Measurements from ENCODE around the gene CFAP99. TPM values are rescaled to one million over a fixed set of nuclear protein-coding genes. Genes with fewer than 3 reads are reported as not detected.

CFAP99 gene
- total and polyA plus RNA-seq, 9 of the 15 experiments (the other 6 are each of a cell fraction or from before 2014, with no cell fraction given): 0.07 to 0.18 (median 0.09) TPM; not detected in 6

DNA sequence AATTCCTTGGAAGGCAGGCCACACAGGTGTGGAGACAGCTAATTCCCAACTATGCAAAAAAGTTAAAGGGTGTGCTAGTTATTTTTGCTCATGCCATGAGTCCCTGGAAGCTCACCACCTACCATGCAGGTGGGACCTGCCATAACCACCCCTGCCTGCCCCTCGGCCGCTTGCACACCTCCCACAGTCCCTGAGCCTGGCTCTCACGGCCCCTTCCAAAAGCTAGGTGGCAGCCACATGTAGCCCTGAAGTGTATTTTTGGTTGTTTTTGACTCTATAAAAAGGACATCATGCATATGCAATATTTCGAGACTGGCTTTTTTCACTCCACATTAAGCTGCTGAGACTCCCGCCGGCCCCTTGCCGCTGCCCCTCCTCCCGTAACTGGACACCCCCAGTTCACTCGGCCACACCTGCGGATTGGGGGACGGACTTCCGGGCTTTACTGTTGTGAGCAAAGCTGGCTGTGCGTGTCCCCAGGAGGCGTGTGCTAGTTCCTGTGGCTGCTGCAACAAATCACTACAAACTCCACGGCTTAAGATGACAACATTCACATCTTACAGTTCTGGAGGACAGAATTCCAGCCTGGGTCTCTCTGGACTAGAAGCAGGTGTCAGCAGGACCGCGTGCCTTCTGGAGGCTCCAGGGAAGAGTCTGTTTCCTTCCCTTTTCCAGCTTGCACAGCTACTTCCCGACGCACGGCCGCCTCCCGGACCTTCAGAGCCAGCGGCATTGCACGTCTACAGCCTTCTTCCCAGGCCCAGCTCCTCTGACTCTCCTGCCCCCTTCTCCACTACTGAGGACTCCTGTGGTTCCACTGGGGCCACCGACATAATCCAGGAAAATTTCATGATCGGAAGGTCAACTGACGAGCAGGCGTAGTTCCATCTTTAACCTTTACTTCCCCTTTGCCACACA lies 25.1 kb upstream of the CFAP99 start (continued):
- no peak for TF ChIP-seq NR4A1 (CRISPR knock-in tag; IDR thresholded peaks at IDR 0.05)
- TF ChIP-seq NR4A1 (tag; IDR thresholded peaks at IDR 0.05): 0 out of 2 replicates have a peak, but pooled peaks have one; percentile 43
- no peak for TF ChIP-seq RBM17 (IDR thresholded peaks at IDR 0.05; ENCODE audit: borderline replicate concordance, low read depth, low read length)
- TF ChIP-seq ZNF140 (CRISPR knock-in tag; IDR thresholded peaks at IDR 0.05): no peak
- TF ChIP-seq ZNF586 (CRISPR knock-in tag; conservative IDR thresholded peaks at IDR 0.05): no peak
- no peak for TF ChIP-seq ZNF232 (CRISPR knock-in tag; IDR thresholded peaks at IDR 0.05)
- TF ChIP-seq PHB2 (IDR thresholded peaks at IDR 0.05; ENCODE audit: low read depth): no peak
- no peak for TF ChIP-seq ZNF436 (CRISPR knock-in tag; IDR thresholded peaks at IDR 0.05)
- no peak; the same call in 1 of the 2 replicates for TF ChIP-seq KLF6 (CRISPR knock-in tag; IDR thresholded peaks at IDR 0.05; ENCODE audit: borderline replicate concordance)
- no peak for TF ChIP-seq ELF2 (CRISPR knock-in tag; IDR thresholded peaks at IDR 0.05)
- TF ChIP-seq GATA2 (CRISPR knock-in tag; IDR thresholded peaks at IDR 0.05): no peak
- TF ChIP-seq SMARCA4 (IDR thresholded peaks at IDR 0.05): 0 out of 2 replicates have a peak, but pooled peaks have one; percentile 21
- TF ChIP-seq, protein P1, sequence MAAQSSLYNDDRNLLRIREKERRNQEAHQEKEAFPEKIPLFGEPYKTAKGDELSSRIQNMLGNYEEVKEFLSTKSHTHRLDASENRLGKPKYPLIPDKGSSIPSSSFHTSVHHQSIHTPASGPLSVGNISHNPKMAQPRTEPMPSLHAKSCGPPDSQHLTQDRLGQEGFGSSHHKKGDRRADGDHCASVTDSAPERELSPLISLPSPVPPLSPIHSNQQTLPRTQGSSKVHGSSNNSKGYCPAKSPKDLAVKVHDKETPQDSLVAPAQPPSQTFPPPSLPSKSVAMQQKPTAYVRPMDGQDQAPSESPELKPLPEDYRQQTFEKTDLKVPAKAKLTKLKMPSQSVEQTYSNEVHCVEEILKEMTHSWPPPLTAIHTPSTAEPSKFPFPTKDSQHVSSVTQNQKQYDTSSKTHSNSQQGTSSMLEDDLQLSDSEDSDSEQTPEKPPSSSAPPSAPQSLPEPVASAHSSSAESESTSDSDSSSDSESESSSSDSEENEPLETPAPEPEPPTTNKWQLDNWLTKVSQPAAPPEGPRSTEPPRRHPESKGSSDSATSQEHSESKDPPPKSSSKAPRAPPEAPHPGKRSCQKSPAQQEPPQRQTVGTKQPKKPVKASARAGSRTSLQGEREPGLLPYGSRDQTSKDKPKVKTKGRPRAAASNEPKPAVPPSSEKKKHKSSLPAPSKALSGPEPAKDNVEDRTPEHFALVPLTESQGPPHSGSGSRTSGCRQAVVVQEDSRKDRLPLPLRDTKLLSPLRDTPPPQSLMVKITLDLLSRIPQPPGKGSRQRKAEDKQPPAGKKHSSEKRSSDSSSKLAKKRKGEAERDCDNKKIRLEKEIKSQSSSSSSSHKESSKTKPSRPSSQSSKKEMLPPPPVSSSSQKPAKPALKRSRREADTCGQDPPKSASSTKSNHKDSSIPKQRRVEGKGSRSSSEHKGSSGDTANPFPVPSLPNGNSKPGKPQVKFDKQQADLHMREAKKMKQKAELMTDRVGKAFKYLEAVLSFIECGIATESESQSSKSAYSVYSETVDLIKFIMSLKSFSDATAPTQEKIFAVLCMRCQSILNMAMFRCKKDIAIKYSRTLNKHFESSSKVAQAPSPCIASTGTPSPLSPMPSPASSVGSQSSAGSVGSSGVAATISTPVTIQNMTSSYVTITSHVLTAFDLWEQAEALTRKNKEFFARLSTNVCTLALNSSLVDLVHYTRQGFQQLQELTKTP (IDR thresholded peaks at IDR 0.05; ENCODE audit: low read depth in 1 of 2, partially characterized antibody in 2 of 2): no peak
- TF ChIP-seq, protein P2, sequence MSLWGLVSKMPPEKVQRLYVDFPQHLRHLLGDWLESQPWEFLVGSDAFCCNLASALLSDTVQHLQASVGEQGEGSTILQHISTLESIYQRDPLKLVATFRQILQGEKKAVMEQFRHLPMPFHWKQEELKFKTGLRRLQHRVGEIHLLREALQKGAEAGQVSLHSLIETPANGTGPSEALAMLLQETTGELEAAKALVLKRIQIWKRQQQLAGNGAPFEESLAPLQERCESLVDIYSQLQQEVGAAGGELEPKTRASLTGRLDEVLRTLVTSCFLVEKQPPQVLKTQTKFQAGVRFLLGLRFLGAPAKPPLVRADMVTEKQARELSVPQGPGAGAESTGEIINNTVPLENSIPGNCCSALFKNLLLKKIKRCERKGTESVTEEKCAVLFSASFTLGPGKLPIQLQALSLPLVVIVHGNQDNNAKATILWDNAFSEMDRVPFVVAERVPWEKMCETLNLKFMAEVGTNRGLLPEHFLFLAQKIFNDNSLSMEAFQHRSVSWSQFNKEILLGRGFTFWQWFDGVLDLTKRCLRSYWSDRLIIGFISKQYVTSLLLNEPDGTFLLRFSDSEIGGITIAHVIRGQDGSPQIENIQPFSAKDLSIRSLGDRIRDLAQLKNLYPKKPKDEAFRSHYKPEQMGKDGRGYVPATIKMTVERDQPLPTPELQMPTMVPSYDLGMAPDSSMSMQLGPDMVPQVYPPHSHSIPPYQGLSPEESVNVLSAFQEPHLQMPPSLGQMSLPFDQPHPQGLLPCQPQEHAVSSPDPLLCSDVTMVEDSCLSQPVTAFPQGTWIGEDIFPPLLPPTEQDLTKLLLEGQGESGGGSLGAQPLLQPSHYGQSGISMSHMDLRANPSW (CRISPR knock-in tag; IDR thresholded peaks at IDR 0.05): no peak
- 0 out of 2 replicates have a peak, but pooled peaks have one; percentile 60 for TF ChIP-seq HDAC2 (IDR thresholded peaks at IDR 0.05)
- TF ChIP-seq, protein P3, sequence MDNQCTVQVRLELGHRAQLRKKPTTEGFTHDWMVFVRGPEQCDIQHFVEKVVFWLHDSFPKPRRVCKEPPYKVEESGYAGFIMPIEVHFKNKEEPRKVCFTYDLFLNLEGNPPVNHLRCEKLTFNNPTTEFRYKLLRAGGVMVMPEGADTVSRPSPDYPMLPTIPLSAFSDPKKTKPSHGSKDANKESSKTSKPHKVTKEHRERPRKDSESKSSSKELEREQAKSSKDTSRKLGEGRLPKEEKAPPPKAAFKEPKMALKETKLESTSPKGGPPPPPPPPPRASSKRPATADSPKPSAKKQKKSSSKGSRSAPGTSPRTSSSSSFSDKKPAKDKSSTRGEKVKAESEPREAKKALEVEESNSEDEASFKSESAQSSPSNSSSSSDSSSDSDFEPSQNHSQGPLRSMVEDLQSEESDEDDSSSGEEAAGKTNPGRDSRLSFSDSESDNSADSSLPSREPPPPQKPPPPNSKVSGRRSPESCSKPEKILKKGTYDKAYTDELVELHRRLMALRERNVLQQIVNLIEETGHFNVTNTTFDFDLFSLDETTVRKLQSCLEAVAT (IDR thresholded peaks at IDR 0.05): no peak
- TF ChIP-seq ATF7 (IDR thresholded peaks at IDR 0.05): 0 out of 2 replicates have a peak, but pooled peaks have one; percentile 60
- TF ChIP-seq, protein P4, sequence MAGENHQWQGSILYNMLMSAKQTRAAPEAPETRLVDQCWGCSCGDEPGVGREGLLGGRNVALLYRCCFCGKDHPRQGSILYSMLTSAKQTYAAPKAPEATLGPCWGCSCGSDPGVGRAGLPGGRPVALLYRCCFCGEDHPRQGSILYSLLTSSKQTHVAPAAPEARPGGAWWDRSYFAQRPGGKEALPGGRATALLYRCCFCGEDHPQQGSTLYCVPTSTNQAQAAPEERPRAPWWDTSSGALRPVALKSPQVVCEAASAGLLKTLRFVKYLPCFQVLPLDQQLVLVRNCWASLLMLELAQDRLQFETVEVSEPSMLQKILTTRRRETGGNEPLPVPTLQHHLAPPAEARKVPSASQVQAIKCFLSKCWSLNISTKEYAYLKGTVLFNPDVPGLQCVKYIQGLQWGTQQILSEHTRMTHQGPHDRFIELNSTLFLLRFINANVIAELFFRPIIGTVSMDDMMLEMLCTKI (IDR thresholded peaks at IDR 0.05; ENCODE audit: partially characterized antibody): no peak

All from K562 (cell line).